Medulla oblongata (tissue), 1 donor: ENCODE measurements around the gene SLC25A13.

Experiments
- DNase-seq: peaks from one replicate; pipeline ENCODE4 v3.0.0-alpha.2; 2015; ENCODE audit errors: extremely low spot score

Gene SLC25A13

DNA sequence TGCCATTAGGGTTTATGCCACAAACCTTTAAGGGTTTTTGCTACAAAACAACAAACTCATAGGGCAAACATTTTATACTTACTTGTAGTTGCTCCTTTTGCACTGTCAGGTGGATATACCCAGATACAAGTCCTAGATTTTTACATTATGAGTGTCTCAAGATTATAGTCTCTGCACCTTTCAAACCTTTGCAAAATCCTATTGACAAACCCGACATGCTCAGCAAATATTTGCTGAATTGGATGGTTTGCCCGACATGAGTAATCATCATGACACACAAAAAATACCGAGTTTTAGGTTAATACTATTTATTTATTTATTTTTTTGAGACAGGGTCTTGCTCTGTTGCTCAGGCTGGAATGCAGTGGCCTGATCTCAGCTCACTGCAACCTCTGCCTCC lies 117.3 kb downstream of the SLC25A13 start:
- no peak for DNase-seq

DNA sequence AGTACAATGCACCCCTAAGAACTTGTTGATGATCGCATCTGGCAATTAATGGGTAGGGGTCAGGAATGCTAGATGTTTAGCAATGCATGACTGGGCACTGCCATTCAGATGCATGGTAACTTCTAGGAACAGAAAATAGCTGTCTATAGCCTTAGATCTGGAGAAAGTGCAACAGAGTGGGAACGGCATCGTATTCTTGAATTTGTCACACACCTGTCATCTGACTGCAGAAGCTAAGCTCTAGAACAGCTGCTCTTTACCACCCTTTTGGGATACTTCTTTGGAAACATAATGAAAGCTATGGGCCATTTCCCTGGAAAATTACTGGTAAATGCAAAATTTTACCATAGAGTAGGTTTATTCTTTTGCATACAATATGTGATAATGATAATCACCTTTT lies 118.1 kb downstream of the SLC25A13 start:
- no peak for DNase-seq

DNA sequence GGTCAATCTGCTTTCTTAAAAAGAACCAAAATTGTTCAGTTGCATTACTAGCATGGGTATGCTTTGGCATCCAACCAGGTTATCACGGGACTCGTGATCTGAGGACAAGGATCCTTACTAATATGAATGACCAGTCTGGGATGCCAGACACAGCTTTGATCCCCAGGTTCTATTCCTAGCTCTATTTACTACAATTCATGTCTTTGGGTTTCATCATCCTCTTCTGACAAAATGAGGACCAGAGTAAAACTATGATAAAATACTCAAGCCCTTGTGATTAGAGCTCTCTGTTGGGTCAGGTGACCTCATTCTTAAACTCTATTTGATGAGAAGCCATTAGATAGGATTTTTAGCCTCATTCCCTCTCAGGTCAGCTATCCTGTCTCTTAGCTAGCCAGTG lies 119.8 kb downstream of the SLC25A13 start:
- DNase-seq, result no peak

DNA sequence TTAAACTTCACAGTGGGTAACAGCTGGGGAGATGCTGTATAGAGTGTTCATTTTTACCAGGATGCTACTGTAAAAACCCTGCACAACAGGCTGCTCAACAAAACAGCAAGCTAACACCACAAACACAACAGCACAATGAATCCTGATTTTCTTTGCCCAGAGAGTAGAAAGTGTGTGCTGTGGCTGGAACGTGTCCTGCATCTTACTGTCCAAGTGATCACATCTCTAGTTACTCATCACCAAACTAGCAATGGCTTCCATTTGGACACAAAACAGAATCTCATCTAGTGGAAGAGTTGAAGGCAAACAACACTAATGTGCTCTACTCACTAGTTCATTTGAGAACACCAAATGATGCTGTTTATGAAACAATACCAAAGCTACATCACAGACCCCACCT lies 121.2 kb downstream of the SLC25A13 start:
- DNase-seq, result no peak

DNA sequence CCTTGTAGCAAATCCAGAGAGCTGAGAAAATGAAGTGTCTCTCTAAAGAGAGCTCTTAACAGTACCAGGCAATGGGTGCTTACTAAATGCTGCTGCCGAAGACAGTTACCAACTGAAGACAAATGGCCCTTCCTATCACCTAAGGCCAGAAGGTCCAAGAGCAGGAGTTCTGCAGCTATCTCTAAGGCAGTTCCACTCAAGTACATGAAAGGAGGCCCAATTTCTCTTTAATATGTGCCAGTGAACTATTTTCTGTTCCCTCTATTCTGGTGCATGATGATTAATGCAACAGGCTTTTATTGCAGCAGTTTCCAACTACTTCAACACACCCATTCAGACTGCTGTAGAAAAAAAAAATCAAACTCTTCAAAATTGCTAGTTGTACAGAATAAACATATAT lies 122.5 kb downstream of the SLC25A13 start:
- no peak for DNase-seq

DNA sequence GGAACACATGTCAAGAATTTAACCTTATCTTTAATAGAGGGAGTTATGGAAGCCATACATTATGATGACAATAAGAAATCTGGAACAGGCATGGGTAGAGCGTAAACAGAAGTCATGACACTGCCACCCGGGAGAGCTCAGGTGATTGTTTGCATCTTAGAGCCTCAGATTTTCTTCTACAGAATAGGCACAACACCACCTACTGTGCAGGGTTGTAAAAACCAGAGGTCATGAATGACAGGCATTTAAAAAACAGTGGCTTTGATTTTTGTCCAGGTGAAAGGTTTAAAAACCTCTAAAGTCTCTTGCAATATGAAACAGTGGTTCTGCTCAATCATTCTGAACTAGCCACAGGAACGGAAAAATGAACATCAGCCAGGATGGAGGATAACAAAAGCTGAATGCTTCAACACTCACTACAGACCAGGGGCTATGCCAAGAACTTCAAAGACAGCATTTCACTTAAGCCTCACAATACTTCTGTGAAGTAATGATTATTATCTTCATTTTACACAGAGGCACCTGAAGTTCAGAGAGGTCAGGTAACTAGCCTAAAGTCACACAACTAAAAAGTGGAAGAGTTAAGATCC lies 123.8 kb downstream of the SLC25A13 start:
- DNase-seq, result no peak

DNA sequence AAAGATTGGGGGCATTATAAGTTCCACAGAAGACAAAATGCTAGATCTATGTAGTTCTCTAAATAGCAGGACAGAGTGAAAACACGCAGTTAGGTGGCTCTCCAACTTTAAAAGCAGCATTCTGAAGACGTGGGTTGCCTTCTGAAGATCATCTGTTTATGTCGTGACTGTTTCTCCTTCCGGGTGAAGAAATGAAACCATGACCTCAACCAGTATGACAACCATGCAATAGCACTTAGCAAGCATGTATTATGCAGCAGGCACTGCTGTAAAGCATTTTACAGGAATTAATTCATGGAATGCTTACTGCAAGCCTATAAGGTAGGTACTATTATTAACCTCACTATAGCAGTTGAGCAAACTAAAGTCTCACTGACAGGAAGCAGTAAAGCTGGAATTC lies 125.2 kb downstream of the SLC25A13 start:
- no peak for DNase-seq

DNA sequence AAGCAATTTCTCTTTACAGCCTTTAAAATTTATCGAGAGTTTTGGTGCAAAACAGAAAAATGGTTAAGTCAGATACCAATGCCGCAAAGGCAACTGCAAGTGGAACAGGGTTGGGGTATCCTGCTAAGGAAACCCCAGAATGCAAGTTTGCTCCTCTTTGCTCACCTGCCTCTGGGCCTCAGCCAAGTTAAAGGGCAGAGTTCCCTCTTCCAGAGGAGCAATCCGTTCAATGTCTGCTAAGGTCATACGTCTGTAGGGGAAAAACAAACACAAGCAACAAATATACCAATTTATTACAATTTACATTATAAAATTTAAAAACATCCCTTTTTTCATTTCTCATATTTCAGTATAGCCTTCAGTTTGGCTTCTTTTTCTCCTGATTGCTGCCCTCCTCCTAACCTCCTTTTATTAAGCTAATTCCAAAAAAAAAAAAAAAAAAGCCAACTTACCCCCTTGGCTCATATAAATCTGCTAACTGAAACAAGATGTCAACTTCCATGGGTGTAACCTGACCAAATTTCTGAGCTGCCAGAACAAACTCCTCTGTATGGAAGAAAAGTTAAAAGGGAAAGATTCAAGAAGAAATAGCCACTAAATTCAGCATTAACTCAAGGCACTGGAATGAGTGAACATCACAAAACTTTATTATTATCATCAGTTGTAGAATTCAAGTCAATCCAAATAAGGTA lies 132.6 kb downstream of the SLC25A13 start:
- DNase-seq, result no peak

DNA sequence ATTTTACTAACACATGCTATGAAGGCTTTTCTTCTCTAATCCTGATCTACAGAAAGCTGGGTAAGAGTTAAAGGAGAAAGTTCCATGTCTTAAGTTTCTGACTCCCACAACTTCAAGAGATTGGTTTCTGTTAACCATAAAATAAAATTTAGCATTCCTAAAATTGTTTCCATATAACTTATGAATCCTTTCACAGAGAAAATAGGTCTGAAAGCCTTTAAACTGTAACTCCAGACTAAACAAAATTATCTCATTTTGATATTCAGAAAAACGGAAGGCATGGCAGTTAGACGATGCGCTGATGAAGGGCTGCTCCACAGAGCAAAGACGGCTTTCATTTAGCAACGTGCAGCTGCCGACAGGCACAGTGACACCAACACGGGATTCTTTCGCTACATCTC lies 133.3 kb downstream of the SLC25A13 start:
- DNase-seq, result peak; percentile 46

DNA sequence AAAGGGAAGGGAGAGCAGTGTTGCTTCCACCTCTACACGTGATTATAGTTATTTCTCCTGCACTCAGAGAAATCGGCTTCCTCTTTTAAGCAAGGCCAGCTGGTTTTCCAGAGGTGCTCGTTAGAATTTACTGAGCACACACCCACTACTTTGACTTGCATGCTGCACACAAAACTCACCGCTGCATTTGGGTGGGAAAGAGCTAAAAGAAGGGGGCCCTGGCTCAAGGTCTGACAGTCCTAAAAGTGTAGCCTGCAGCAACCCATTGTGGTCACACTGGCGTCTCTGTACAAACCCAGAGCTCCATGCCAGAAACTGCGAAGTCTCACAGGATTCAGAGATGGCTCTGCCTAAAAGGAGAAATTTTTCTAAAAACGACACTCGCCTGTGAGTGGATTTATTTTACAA lies 133.7 kb downstream of the SLC25A13 start:
- no peak for DNase-seq

DNA sequence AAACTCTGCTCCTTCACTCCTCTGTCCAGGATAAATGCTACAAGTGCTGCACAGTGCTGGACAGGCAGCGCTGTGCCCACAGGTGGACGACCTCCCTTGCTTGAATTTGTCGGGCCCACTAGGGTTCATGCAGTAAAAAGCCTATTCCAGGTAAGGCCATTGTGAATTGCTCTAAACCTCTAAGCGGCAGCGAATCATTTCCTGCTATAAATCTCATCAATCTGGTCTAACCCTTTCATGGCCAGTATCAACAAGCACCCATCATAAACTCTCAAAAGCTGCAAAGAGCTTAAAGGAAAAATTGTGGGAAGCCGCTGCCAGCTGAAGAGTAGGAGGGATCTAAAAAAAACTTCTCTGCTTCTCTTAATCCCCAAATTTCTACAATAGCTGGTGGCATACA lies 134.2 kb downstream of the SLC25A13 start:
- no peak for DNase-seq

DNA sequence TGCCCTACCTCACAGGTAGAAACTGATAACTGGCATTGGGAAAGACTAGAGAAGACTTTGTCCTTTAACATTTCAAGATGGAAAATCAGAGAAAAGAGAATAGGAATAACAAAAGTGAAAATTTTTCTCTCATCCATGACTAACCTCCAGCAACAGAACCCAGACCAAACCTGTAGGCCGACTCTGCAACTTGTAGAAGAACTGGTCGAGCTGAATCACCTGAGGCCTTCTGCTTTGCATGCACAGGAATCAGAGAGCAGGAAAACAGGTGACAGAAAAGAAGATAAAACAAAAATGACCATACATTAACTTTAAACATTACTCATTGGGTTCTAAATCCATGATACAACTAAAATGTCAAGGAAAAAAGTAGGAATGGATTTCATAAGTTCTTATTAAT lies 137.1 kb downstream of the SLC25A13 start:
- DNase-seq, result no peak

DNA sequence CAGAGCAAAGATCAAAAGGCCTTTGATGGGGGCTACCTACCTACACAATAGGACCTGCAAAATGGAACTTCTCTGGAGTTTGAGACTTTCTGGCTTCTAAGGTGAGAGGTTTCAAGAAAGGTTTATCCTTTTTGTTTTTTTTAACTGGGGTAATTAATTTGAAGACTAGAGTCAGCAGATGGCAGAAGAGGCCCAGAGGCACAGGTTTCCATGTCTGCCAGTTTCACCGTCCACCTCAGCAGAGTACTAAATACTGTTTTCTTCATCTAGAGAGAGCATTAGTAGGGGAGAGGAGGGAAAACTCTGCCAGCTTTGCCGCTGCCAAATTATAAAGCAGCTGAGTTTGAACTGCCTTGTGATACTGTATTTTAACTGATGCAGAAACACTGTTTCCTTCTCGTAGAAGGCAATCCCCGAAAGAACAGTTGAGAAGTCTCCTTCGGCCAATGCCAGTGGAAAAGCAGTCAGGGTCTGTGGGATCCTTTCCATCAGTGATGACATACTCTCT lies 138.7 kb downstream of the SLC25A13 start:
- DNase-seq, result no peak

DNA sequence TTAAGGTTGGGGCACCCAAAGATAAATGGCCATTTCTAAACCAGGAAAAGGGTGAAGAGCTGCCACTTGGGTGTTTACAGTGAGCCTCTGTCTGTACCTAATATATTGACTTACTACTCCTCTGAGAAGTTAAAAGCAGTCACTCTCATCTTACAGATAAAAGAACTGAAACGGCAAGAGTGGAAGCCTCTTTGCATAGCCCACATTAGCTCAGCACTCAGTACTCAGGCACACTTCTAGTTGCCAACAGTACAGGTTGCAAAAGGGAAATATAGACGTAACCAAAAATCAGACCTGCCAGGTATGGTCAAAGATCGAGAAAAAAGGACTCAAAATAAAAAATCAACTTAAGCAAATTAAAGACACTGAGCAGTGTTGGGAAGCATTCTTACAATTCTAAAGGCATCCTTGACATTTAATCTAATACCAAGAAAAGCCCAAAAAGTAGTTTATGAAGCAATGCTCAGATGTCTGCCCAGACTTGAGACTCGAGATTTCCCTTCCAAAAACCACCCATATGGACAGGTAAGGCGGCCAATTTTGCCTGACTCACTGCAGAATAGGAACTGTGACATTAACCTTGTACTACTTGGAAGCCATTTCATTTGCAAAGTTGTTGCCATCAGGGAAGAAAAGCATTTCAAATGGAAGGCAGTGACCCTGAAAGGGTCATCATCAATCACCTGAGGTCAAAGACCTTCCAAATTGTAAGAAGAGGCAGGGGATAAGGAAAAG lies 139.3 kb downstream of the SLC25A13 start:
- no peak for DNase-seq

DNA sequence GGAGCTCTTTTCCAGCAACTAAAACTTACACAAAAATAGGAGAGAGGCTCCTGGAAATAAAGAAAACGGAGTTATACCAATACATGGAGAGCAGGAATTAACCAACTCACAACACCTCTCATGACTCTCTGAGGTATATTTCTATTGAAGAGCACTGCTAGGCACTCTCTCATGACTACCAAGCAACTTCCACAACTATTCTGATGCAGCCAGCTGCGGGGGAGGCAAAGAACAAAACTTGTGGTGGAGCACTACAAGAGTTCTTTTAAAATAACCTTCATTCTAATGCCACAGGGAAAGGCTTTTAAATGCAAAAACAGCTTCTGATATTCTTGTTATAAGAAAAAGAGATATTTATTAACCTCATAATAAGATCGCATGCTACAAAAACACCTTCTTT lies 140.7 kb downstream of the SLC25A13 start:
- no peak for DNase-seq

DNA sequence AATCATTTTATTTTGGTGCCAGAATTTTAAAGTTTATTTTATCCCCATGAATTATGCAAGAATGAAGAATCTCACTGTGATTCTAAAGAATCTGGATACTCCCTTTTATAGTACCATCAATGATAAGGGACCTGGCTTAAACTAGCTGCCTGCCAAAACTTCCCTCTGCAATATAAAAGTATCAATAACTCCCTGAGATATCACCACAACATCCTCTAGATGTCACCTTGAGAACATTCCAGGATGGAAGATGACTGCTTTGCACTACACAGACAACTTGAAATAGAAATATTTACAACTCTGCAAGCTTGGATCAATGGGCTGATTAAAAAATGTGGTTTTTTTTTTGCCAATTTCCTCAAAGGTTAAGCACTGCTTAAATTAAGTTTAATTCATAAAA lies 142.1 kb downstream of the SLC25A13 start:
- no peak for DNase-seq

DNA sequence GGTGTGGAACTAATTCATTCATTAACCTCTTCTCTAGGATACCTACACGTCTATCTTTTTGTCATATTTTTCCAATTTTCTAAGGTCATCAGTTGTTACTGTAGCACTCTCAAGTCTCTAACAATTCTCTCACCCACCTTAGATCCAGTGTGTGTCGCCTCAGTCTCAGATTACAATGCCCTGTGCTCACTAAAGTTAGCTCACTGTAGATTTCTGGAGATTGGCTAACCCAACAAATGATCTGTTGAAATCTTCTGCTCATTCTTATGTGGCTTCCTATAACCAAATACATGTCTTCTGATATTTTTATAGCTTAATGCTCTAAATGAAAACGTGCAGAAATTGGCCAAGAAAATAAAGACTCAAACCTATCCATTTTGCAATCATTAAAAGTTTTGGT lies 142.6 kb downstream of the SLC25A13 start:
- DNase-seq, result no peak

DNA sequence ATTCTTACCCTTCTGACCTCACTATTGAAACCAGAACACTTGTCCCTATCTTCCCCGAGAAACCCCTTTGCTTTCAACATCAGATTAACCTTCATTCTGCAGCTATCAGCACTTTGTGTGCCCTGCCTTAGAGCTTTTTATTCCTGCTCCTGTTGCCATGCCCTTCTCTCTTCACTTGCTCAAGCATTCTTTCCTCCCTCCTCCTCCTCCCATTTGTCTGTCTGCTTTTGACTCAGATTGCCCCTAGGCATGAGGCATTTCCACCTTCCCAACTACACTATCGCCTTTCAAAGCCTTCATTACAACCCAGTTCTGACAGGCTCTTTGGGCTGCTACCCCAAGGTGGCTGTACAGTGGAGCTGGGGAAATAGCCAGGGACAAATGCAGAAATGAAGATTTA lies 143.3 kb downstream of the SLC25A13 start:
- no peak for DNase-seq

DNA sequence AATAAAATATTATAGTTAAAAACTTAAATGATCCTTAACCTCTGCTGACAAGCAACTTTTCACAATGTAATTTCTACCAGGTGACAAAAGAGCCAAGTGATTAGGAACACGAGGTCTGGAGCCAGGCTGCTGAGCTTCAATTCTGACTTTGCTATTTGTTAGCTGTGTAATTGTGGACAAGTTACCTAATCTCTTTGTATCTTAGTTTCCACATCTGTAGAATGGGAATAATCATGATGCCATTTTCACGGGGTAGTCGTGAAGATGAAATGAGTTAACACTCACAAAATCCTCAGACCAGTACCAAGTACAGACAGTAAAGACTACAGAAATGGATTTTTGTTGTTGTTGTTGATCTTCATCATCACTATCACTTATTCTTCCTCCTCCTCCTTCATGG lies 144.5 kb downstream of the SLC25A13 start:
- no peak for DNase-seq

DNA sequence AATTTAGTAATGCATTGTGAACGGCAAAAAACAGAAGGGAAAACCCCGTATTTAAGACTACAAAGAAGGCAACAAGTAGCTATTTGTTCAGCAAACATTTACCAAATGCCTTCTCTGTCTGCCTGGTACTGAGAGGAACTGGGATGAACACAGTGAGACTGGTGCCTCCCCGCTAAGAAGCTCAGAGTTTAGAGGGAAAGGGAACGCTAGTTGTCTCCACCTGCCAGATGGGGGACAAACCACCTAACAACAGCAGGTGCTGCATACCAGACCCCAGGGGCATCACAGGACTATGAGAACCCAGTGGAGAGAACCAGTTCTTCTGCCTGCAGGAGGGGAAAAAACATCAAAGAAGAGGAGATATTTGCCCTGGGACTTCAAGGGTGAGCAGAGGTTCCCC lies 147.1 kb downstream of the SLC25A13 start:
- DNase-seq, result peak; percentile 68

DNA sequence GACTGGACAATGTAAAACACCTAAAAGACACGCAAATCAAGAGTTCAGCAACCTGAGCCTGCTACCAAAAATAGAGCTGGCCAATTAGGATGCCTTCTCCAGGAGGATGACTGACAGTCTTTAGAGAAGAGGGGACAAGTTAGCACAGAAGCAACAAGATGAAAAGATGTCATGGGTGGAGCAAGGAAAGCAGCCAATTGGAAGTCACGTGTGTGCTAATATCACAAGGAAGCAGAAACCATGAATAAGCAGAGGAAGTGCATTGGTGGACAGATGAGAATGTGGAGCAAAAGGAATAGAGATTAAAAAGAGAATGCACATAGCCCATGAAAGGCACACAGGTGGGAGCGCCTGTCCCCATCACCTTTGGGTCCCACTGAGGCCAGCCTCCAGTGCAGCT lies 148.1 kb downstream of the SLC25A13 start:
- peak; percentile 68 for DNase-seq

DNA sequence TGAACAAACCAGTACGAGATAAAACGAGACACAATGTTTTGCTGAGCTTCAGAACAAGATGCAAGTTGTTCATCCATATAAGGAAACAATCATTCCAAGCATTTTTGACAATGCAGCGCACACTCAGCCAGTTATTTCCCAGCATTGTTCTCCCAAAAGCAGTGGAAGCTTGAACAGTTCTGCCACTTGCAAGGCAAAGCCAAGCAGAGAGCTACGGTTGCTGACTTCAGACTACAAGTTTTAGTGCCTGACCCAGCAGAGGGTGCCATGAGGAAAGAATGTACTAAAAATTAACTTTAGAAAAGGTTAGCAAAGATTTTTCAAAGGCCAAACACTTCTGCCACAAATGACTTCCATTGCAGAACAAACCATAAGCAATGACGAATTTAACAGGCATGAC lies 152.5 kb downstream of the SLC25A13 start:
- DNase-seq, result peak; percentile 60

DNA sequence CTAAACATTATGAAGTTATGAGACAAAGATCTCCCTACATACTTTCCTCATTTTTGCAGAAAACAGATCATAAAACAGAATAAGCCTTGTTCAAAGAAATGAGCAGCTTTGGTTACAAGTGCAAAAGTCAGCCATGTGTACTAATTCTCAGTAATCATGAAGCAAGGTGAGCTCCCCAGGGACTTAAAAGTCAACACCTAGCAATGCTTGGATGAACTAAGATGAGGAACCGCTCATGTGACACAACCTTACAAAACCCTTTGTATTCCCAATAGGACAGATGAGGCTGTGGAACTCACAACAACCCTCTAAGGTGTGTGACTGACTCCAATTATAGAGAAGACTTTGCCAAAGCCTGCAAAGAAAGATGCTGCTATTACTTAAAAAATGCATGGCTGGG lies 154.5 kb downstream of the SLC25A13 start:
- DNase-seq, result no peak
